ENCODE results near the gene TMEM125. TPM values are rescaled to one million over a fixed set of nuclear protein-coding genes. Genes with fewer than 3 reads are reported as not detected.

TMEM125 gene
- total RNA-seq, 1 donor from 2014 or later: not detected

DNA sequence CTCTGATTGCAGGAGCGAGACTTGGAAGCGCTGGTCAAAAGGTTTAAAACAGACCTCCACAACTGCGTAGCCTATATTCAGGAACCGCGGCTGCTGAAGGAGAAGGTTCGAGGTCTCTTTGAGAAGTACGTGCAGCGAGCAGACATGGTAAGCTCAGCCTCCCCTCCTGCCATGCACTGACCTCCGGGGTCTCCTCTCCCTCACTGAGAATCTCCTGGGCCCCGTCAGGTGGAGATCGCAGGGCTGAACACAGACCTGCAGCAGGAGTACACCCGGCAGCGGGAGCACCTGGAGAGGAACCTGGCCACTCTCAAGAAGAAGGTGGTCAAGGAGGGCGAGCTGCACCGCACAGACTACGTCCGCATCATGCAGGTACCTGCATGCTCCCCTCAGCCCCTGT lies 35.5 kb upstream of the TMEM125 start:
- peak in 1 of 2 donors; percentile 21 for DNase-seq (ENCODE audit: low spot score in 2 of 2)
- intact Hi-C loops (cut with DNase I): no loop called here
- Histone ChIP-seq H3K27me3 (no peaks in the 10 kb centered on the region), H3K4me3 (no peak overlapping the region), H3K36me3 (no peaks in the 10 kb centered on the region), H3K4me1 (no peaks in the 10 kb centered on the region), H3K9me3 (no peaks in the 10 kb centered on the region), H3K27ac (no peak overlapping the region)
- TF ChIP-seq, protein P1, sequence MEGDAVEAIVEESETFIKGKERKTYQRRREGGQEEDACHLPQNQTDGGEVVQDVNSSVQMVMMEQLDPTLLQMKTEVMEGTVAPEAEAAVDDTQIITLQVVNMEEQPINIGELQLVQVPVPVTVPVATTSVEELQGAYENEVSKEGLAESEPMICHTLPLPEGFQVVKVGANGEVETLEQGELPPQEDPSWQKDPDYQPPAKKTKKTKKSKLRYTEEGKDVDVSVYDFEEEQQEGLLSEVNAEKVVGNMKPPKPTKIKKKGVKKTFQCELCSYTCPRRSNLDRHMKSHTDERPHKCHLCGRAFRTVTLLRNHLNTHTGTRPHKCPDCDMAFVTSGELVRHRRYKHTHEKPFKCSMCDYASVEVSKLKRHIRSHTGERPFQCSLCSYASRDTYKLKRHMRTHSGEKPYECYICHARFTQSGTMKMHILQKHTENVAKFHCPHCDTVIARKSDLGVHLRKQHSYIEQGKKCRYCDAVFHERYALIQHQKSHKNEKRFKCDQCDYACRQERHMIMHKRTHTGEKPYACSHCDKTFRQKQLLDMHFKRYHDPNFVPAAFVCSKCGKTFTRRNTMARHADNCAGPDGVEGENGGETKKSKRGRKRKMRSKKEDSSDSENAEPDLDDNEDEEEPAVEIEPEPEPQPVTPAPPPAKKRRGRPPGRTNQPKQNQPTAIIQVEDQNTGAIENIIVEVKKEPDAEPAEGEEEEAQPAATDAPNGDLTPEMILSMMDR (IDR thresholded peaks at IDR 0.05): no peak

DNA sequence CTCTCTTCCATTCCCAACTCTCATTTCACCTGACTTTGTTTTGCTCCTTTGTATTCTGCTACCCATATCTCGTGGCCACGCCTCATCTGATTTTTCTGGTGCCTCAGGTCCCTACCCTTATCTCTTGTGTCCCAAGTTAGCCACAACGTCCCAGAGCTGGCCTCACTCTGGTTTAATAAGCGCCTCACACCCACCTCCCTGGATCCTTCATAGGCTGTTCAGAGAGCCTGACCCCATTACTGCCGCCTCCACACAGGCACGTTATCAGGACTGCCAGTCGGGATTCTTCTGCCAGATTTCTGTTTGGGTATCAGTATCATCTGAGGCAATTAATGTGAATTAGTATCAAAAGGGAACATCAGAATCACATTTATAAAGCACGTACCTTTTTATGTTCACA lies 34.7 kb upstream of the TMEM125 start:
- intact Hi-C loops (cut with DNase I): no loop called here
- H3K27me3 ChIP-seq: no peaks in the 10 kb centered on the region
- H3K9me3 ChIP-seq: no peaks in the 10 kb centered on the region
- no peaks in the 10 kb centered on the region for H3K36me3 ChIP-seq
- DNase-seq (ENCODE audit: low spot score in 2 of 2): no peak
- no peak overlapping the region for H3K27ac ChIP-seq
- no peaks in the 10 kb centered on the region for H3K4me1 ChIP-seq
- TF ChIP-seq, protein P1 (IDR thresholded peaks at IDR 0.05): no peak
- no peak overlapping the region for H3K4me3 ChIP-seq

DNA sequence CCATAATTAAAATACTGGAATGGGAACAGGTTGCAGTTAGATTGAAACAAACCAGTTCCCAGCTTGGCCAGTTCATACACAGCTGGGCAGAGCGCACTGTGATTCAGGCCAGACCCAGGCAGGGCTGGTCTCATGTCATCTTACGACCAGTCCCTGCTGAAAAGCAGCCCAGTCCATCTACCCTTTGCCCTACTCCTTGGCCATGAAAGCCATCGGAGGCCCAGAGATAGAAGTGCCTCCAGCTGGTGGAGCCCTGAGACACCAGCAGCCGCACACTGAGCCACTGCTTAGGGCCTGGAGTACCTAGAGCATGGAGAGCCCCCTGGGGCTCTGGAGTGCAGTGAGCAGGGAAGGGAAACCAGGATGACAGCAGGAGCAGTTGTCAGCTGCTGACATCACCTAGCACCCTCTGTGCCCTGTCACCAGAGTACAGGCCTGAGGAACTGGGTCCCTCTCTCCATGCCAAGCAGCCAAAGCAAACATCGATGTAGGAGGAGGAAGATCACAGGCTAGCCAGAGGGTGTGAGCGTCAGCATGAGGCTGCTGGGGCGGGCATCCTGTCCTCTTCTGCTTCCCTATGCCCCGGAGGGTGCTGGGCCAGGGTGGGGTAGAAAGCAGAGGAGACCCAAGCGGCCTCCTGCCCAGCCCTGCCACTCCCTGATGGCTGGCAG lies 34.2 kb upstream of the TMEM125 start:
- no peaks in the 10 kb centered on the region for H3K9me3 ChIP-seq
- no peak overlapping the region for H3K27ac ChIP-seq
- no peaks in the 10 kb centered on the region for H3K4me1 ChIP-seq
- peak in 1 of 2 donors; percentile 43 for DNase-seq (ENCODE audit: low spot score in 2 of 2)
- H3K36me3 ChIP-seq: no peaks in the 10 kb centered on the region
- intact Hi-C loops (cut with DNase I): no loop called here
- TF ChIP-seq, protein P1 (IDR thresholded peaks at IDR 0.05): no peak
- no peak overlapping the region for H3K4me3 ChIP-seq
- H3K27me3 ChIP-seq: no peaks in the 10 kb centered on the region

DNA sequence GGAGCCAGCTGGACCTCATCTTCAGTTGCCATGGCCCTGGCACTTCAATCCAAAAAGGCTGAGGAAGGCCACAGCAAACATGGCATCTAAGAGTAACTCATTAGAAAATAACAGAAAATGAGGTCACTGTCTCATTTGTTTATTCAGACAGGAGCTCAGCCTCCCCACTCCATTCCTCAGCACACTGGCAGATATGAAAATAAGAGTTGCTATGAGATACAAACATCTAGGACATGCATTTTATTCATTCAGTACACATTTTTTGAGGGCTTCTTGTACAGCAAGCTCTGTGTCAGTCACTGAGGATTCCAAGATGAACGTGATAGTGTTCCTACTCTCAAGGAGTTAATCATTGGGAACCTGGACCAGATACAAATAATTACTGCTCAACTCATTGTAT lies 32.7 kb upstream of the TMEM125 start:
- H3K9me3 ChIP-seq: no peaks in the 10 kb centered on the region
- no peak overlapping the region for H3K27ac ChIP-seq
- TF ChIP-seq, protein P1 (IDR thresholded peaks at IDR 0.05): no peak
- intact Hi-C loops (cut with DNase I): no loop called here
- DNase-seq (ENCODE audit: low spot score in 2 of 2): no peak
- no peaks in the 10 kb centered on the region for H3K36me3 ChIP-seq
- no peaks in the 10 kb centered on the region for H3K27me3 ChIP-seq
- H3K4me1 ChIP-seq: no peaks in the 10 kb centered on the region
- H3K4me3 ChIP-seq: no peak overlapping the region

DNA sequence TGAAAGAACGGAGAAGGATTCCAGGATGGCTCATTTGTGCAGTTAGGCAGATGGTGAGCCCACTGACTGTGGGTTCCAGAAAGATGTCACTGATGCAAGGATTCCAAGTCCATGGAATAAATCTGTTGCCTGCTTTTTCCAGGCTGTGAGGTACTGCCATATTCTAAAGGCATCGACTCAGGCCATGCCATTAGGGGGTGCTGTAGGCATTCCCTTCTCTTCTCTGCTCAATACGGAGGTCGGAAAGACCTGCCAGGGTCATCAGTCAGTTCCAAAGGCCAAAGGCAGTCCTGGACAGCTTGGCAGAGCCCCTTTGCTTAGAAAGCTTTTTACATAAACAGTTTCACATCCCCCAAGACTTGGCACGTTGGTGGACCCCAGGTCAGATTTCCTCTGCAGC lies 31.7 kb upstream of the TMEM125 start:
- Histone ChIP-seq H3K36me3 (no peaks in the 10 kb centered on the region), H3K27ac (no peak overlapping the region), H3K4me1 (no peaks in the 10 kb centered on the region), H3K27me3 (no peaks in the 10 kb centered on the region), H3K9me3 (no peaks in the 10 kb centered on the region), H3K4me3 (no peak overlapping the region)
- peak in 1 of 2 donors; percentile 61 for DNase-seq (ENCODE audit: low spot score in 2 of 2)
- TF ChIP-seq, protein P1 (IDR thresholded peaks at IDR 0.05): peak in 2 of 3 experiments; percentile 41
- intact Hi-C loops (cut with DNase I): no loop called here
